Lung (tissue), 16 donors: ENCODE measurements around the gene PPP5C. TPM values are rescaled to one million over a fixed set of nuclear protein-coding genes. Genes with fewer than 3 reads are reported as not detected.

Experiments used
- ATAC-seq: fragments of 200-7000 bp; cut with Tn5 transposase; one replicate; pipeline ENCODE4 v1.9.1; 2020; ENCODE audit warnings: moderate number of reproducible peaks; ENCODE audit not compliant: insufficient read depth, low FRiP score
- DNase-seq, 3 donors: peaks; one replicate each; pipeline ENCODE4 v3.0.0-alpha.2; 2013 to 2017
- H3K27ac ChIP-seq, 2 donors: one replicate each; pipeline ENCODE4 v1.5.1; 2013; ENCODE audit warnings: mild to moderate bottlenecking in 2 of 2, moderate library complexity in 2 of 2, control low read depth in 1 of 2, inconsistent platforms in 1 of 2, low read depth in 1 of 2, low read length in 1 of 2
- H3K27me3 ChIP-seq, 3 donors: one replicate each; pipeline ENCODE4 v1.5.1; 2013; ENCODE audit warnings: low read length in 2 of 3; ENCODE audit not compliant: control insufficient read depth in 3 of 3, insufficient read depth in 3 of 3
- H3K36me3 ChIP-seq, 4 donors: one replicate each; pipeline ENCODE4 v1.5.1; 2013; ENCODE audit warnings: low read length in 4 of 4, mild to moderate bottlenecking in 1 of 4, moderate library complexity in 1 of 4; ENCODE audit not compliant: control insufficient read depth in 4 of 4, insufficient read depth in 4 of 4
- H3K4me1 ChIP-seq, 5 donors: one replicate each; pipeline ENCODE4 v1.5.1; 2013; ENCODE audit warnings: low read length in 5 of 5, mild to moderate bottlenecking in 2 of 5, moderate library complexity in 1 of 5; ENCODE audit not compliant: control insufficient read depth in 5 of 5, insufficient read depth in 5 of 5
- H3K4me3 ChIP-seq: one replicate; pipeline ENCODE4 v1.5.1; 2013; ENCODE audit warnings: mild to moderate bottlenecking, control low read depth, moderate library complexity
- H3K9ac ChIP-seq, 2 donors: one replicate each; pipeline ENCODE4 v1.5.1; 2013; ENCODE audit warnings: low read length in 2 of 2, control low read depth in 1 of 2; ENCODE audit not compliant: insufficient read depth in 1 of 2
- H3K9me3 ChIP-seq, 4 donors: one replicate each; pipeline ENCODE4 v1.5.1; 2013; ENCODE audit warnings: low read length in 3 of 4, mild to moderate bottlenecking in 1 of 4, moderate library complexity in 1 of 4; ENCODE audit not compliant: control insufficient read depth in 4 of 4, insufficient read depth in 3 of 4
- WGBS, 2 donors: extraction: QIAGEN DNeasy Blood & Tissue Kit; methylation state at CpG; one replicate each; pipeline ENCODE4 v1.1.7; 2013; 5-methylcytosine and 5-hydroxymethylcytosine counted together
- long read RNA-seq, 5 donors: transcript quantifications; one replicate each; lab custom pipeline, GENCODE V29; 2026
- polyA plus RNA-seq, 2 donors: library from polyadenylated mRNA; stranded (reverse); fragments of 200-250 nt; gene quantifications; one replicate each; pipeline ENCODE4 v1.2.1, GENCODE V29; 2013
- total RNA-seq, 2 donors: library from RNA; depleted of rRNA in 1 of 2; stranded (reverse); fragments of >200 nt in 1 of 2; gene quantifications; one replicate each; pipeline ENCODE4 v1.2.1, GENCODE V29; 2014 to 2021
- TF ChIP-seq, protein P1 (sequence below): IDR thresholded peaks from 2 replicates; pipeline ENCODE4 v1.5.1; 2012; ENCODE audit warnings: mild to moderate bottlenecking; ENCODE audit errors: control extremely low read depth, extremely low read depth
- donor health status: control.
- donor health status: control.
- donor health status: Bipolar disorder and iron deficiency.
- donor health status: healthy.
- donor health status: DM: yes; HTN: yes; CAD: no.

Gene PPP5C, protein sequence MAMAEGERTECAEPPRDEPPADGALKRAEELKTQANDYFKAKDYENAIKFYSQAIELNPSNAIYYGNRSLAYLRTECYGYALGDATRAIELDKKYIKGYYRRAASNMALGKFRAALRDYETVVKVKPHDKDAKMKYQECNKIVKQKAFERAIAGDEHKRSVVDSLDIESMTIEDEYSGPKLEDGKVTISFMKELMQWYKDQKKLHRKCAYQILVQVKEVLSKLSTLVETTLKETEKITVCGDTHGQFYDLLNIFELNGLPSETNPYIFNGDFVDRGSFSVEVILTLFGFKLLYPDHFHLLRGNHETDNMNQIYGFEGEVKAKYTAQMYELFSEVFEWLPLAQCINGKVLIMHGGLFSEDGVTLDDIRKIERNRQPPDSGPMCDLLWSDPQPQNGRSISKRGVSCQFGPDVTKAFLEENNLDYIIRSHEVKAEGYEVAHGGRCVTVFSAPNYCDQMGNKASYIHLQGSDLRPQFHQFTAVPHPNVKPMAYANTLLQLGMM
- total RNA-seq (10 to 100 TPM; 52.9 to 69.8 TPM), polyA plus RNA-seq (10 to 100 TPM; 48.5 to 56.4 TPM)
- long read RNA-seq, donor 1, transcript PPP5C-201 (13 exons, 2,109 nt): major isoform, 20 of 21 reads
- long read RNA-seq, donor 1, partial matches to known transcripts: 0 of 21 reads
- long read RNA-seq, donor 1, other reads (novel, unspliced or antisense): 0 of 21 reads
- long read RNA-seq, donor 2, partial matches to known transcripts: 0 of 3 reads
- long read RNA-seq, donor 2, other reads (novel, unspliced or antisense): 0 of 3 reads
- long read RNA-seq, donor 3, transcript PPP5C-201 (13 exons, 2,109 nt): major isoform, 15 of 18 reads
- long read RNA-seq, donor 3, partial matches to known transcripts: 0 of 18 reads
- long read RNA-seq, donor 3, other reads (novel, unspliced or antisense): 0 of 18 reads
- long read RNA-seq, donor 4, partial matches to known transcripts: 0 of 5 reads
- long read RNA-seq, donor 4, other reads (novel, unspliced or antisense): 0 of 5 reads
- long read RNA-seq, donor 5, transcript PPP5C-201 (13 exons, 2,109 nt): major isoform, 21 of 31 reads
- long read RNA-seq, donor 5, partial matches to known transcripts: 6 of 31 reads
- long read RNA-seq, donor 5, other reads (novel, unspliced or antisense): 0 of 31 reads

DNA sequence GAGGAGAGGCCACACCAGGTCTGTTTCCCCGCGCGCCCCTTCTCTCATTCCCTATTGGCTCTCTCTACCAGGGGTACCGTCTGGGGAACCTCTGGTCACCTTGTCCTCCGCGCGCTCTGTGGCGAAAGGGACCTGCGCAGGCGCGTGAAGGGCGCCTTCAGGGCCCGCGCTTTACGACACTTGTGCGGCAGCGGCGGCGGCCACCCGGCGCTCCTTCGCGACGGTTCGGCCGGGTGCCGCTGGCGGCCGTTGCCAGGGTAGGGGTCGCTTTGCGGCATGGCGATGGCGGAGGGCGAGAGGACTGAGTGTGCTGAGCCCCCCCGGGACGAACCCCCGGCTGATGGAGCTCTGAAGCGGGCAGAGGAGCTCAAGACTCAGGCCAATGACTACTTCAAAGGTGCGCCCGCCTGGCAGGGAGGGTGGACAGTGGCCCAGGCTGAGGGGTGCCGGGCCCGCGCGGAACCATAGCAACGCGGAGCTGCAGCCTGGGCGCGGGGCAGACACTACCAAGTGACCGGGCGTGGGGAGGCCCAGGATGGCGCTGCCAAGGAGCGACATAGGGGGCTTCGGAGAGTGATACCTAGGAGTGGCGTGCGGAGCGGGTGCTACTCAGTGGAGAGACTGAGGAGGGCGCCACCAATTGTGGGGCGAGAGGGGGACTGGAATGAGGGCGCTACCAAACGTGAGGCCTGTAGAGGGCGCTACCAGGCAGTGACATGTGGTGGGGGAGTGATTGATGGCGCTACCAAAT lies at the start of gene PPP5C:
TSS of gene PPP5C (plus strand) at position 267 of the 751 bp plus-strand sequence. CDS start at position 277, 10 bp downstream.
- ATAC-seq (peak; percentile 87), DNase-seq (peak; percentile 95 to 97 (median 95))
- Histone ChIP-seq H3K27ac (peak within 1 kb of the TSS; percentile 73 to 91), H3K27me3 (no peaks in the 10 kb centered on the region), H3K4me1 (peaks cover 7 to 43% (median 27%) of the 10 kb centered on the region in 5 donors), H3K9ac (peak within 1 kb of the TSS; percentile 68 to 70), H3K4me3 (peak within 1 kb of the TSS; percentile 69), H3K36me3 (peaks cover 0 to 10% (median 3%) of the 10 kb centered on the region in 4 donors), H3K9me3 (no peaks in the 10 kb centered on the region)
- 0% methylated on average over 60 to 62 of the region's 62 CpGs for WGBS, 2 donors
- TF ChIP-seq, protein P1, sequence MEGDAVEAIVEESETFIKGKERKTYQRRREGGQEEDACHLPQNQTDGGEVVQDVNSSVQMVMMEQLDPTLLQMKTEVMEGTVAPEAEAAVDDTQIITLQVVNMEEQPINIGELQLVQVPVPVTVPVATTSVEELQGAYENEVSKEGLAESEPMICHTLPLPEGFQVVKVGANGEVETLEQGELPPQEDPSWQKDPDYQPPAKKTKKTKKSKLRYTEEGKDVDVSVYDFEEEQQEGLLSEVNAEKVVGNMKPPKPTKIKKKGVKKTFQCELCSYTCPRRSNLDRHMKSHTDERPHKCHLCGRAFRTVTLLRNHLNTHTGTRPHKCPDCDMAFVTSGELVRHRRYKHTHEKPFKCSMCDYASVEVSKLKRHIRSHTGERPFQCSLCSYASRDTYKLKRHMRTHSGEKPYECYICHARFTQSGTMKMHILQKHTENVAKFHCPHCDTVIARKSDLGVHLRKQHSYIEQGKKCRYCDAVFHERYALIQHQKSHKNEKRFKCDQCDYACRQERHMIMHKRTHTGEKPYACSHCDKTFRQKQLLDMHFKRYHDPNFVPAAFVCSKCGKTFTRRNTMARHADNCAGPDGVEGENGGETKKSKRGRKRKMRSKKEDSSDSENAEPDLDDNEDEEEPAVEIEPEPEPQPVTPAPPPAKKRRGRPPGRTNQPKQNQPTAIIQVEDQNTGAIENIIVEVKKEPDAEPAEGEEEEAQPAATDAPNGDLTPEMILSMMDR: peak; percentile 52

DNA sequence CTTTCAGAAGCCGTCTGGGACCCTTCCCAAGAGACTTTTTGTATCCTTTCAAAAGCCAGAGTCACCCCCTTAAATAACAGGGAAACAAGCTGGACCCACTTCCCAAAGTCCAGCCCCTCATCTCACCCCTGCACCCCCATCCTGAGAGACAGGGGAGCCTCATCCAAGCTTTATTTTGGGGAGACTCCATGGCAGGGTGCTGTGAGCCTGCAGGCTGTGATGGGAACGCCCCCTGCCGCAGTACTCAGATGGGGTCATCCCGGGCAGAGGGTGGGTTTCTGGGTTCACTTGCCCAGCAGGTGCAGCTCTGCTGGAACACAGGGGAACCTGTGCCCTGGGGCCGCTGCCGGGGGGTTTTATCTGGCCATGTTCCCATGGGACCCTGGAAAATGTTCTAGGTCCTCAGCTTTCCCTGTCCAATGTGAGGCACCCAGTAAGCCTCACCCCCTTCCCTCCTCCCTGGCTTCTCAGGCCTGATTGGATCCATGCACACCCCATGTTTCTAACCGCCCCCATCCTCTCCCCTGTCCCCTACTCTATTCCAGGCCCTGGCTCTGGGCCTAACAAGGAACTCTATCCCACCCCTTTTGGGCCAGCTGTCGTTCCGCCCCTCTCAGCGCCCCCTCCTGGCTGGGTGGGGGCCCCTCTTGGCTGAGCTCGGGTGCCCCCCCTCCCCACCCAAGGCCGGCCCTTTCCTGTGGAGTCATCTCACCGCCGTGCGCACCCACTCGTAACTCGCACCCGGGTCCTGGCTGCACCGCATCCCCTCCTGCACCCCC lies 49.0 kb upstream of the PPP5C start:
- DNase-seq (peak; percentile 90 to 97 (median 95)), ATAC-seq (no peak)
- no peaks in the 10 kb centered on the region for H3K27me3 ChIP-seq
- peaks cover 0 to 11% (median 0%) of the 10 kb centered on the region in 4 donors for H3K36me3 ChIP-seq
- H3K4me3 ChIP-seq: peak overlapping the region; percentile 34
- TF ChIP-seq, protein P1: no peak
- WGBS, 2 donors: 28 to 39% methylated on average over 18 of the region's 19 CpGs
- peaks cover 2 to 50% (median 26%) of the 10 kb centered on the region in 5 donors for H3K4me1 ChIP-seq
- H3K9me3 ChIP-seq: peaks cover 0 to 6% (median 0%) of the 10 kb centered on the region in 4 donors
- peak overlapping the region in 1 of 2 donors; percentile 86 for H3K9ac ChIP-seq
- peak overlapping the region; percentile 88 to 95 for H3K27ac ChIP-seq
